ENCODE measurements around the gene LYSMD3. TPM values are rescaled to one million over a fixed set of nuclear protein-coding genes. Genes with fewer than 3 reads are reported as not detected.

LYSMD3 gene
- total and polyA plus RNA-seq, 3 experiments from 2014 or later, result 13.0 to 17.0 (median 17.0) TPM

GRCh38 chr5:90488791-90489190, 40.6 kb downstream of the LYSMD3 start:
- Histone ChIP-seq H3K27me3 (ENCODE audit: insufficient read depth, low read length, poor library complexity, severe bottlenecking) (no peaks in the 10 kb centered on the region), H3K9me3 (ENCODE audit: low read length) (no peaks in the 10 kb centered on the region), H3K36me3 (ENCODE audit: insufficient read depth, low read length) (no peaks in the 10 kb centered on the region), H3K27ac (ENCODE audit: low read depth, low read length) (no peak overlapping the region), H3K4me1 (ENCODE audit: insufficient read depth, low read length) (no peaks in the 10 kb centered on the region), H3K4me3 (ENCODE audit: low read length) (no peak overlapping the region)
- Mint-ChIP-seq H3K27me3 (no peaks in the 10 kb centered on the region), H3K4me3 (no peak overlapping the region), H3K27ac (no peak overlapping the region), H3K36me3 (no peaks in the 10 kb centered on the region), H3K9me3 (no peaks in the 10 kb centered on the region), H3K4me1 (no peaks in the 10 kb centered on the region)
- DNase-seq, result no peak
- ChIA-PET POLR2A (no interaction called here), CTCF (interaction anchor here (1.2 kb wide), 1 partner anchor 9 kb away, joined by 4 read pairs; no protein-coding TSS in a partner anchor)

- Histone ChIP-seq H3K27me3 (ENCODE audit: insufficient read depth, low read length, poor library complexity, severe bottlenecking) (no peaks in the 10 kb centered on the region), H3K36me3 (ENCODE audit: insufficient read depth, low read length) (no peaks in the 10 kb centered on the region), H3K4me1 (ENCODE audit: insufficient read depth, low read length) (no peaks in the 10 kb centered on the region), H3K9me3 (ENCODE audit: low read length) (no peaks in the 10 kb centered on the region), H3K27ac (ENCODE audit: low read depth, low read length) (no peak overlapping the region), H3K4me3 (ENCODE audit: low read length) (no peak overlapping the region)
- Mint-ChIP-seq H3K27me3 (no peaks in the 10 kb centered on the region), H3K36me3 (no peaks in the 10 kb centered on the region), H3K4me1 (no peaks in the 10 kb centered on the region), H3K9me3 (no peaks in the 10 kb centered on the region), H3K27ac (no peak overlapping the region), H3K4me3 (no peak overlapping the region)
- ChIA-PET CTCF (interaction anchor here (1.1 to 1.3 kb wide), 2 partner anchors 10 to 45 kb away, joined by 4 to 6 read pairs; partner anchors contain the start of genes LYSMD3, MBLAC2 and POLR3G), POLR2A (no interaction called here)
- DNase-seq, result no peak
Measured at GRCh38 chr5:90484540-90484939, 44.8 kb downstream of the LYSMD3 start.

GRCh38 chr5:90483206-90483605, 46.2 kb downstream of the LYSMD3 start:
- H3K36me3 ChIP-seq (ENCODE audit: insufficient read depth, low read length), result no peaks in the 10 kb centered on the region
- H3K27ac ChIP-seq (ENCODE audit: low read depth, low read length), result no peak overlapping the region
- H3K9me3 ChIP-seq (ENCODE audit: low read length), result no peaks in the 10 kb centered on the region
- no peaks in the 10 kb centered on the region for H3K4me1 Mint-ChIP-seq
- no peak overlapping the region for H3K4me3 Mint-ChIP-seq
- no peak overlapping the region for H3K27ac Mint-ChIP-seq
- DNase-seq, result no peak
- no peaks in the 10 kb centered on the region for H3K36me3 Mint-ChIP-seq
- H3K4me1 ChIP-seq (ENCODE audit: insufficient read depth, low read length), result no peaks in the 10 kb centered on the region
- H3K4me3 ChIP-seq (ENCODE audit: low read length), result no peak overlapping the region
- no peaks in the 10 kb centered on the region for H3K9me3 Mint-ChIP-seq
- no peaks in the 10 kb centered on the region for H3K27me3 ChIP-seq (ENCODE audit: insufficient read depth, low read length, poor library complexity, severe bottlenecking)
- CTCF ChIA-PET, result no interaction called here
- POLR2A ChIA-PET, result no interaction called here
- H3K27me3 Mint-ChIP-seq, result no peaks in the 10 kb centered on the region

- CTCF ChIA-PET, result no interaction called here
- no peaks in the 10 kb centered on the region for H3K36me3 ChIP-seq (ENCODE audit: insufficient read depth, low read length)
- H3K27me3 Mint-ChIP-seq, result no peaks in the 10 kb centered on the region
Measured at GRCh38 chr5:90480699-90481098, 48.7 kb downstream of the LYSMD3 start.

GRCh38 chr5:90479611-90480385, 49.6 kb downstream of the LYSMD3 start:
- Mint-ChIP-seq H3K27me3 (no peaks in the 10 kb centered on the region), H3K9me3 (no peaks in the 10 kb centered on the region), H3K36me3 (peaks cover 0 to under 1% (median 0%) of the 10 kb centered on the region in 3 donors), H3K4me1 (peaks cover 4 to 8% (median 8%) of the 10 kb centered on the region in 3 donors), H3K27ac (no peak overlapping the region), H3K4me3 (no peak overlapping the region)
- POLR2A ChIA-PET, result no interaction called here
- H3K27ac ChIP-seq (ENCODE audit: low read depth, low read length), result no peak overlapping the region
- H3K36me3 ChIP-seq (ENCODE audit: insufficient read depth, low read length), result no peaks in the 10 kb centered on the region
- H3K9me3 ChIP-seq (ENCODE audit: low read length), result no peaks in the 10 kb centered on the region
- H3K4me1 ChIP-seq (ENCODE audit: insufficient read depth, low read length), result peaks cover 4% of the 10 kb centered on the region
- CTCF ChIA-PET, result no interaction called here
- no peaks in the 10 kb centered on the region for H3K27me3 ChIP-seq (ENCODE audit: insufficient read depth, low read length, poor library complexity, severe bottlenecking)
- no peak for DNase-seq
- H3K4me3 ChIP-seq (ENCODE audit: low read length), result no peak overlapping the region

More at GRCh38 chr5:90480699-90481098, 48.7 kb downstream of the LYSMD3 start:
- POLR2A ChIA-PET, result no interaction called here
- no peaks in the 10 kb centered on the region for H3K9me3 ChIP-seq (ENCODE audit: low read length)
- no peaks in the 10 kb centered on the region for H3K27me3 ChIP-seq (ENCODE audit: insufficient read depth, low read length, poor library complexity, severe bottlenecking)
- H3K4me3 ChIP-seq (ENCODE audit: low read length), result no peak overlapping the region
- DNase-seq, result no peak
- Mint-ChIP-seq H3K9me3 (no peaks in the 10 kb centered on the region), H3K36me3 (no peaks in the 10 kb centered on the region), H3K4me1 (no peaks in the 10 kb centered on the region), H3K4me3 (no peak overlapping the region), H3K27ac (no peak overlapping the region)
- no peak overlapping the region for H3K27ac ChIP-seq (ENCODE audit: low read depth, low read length)
- H3K4me1 ChIP-seq (ENCODE audit: insufficient read depth, low read length), result no peaks in the 10 kb centered on the region

GRCh38 chr5:90477621-90478215, 51.7 kb downstream of the LYSMD3 start:
- Histone ChIP-seq H3K36me3 (ENCODE audit: insufficient read depth, low read length) (no peaks in the 10 kb centered on the region), H3K4me3 (ENCODE audit: low read length) (no peak overlapping the region), H3K27me3 (ENCODE audit: insufficient read depth, low read length, poor library complexity, severe bottlenecking) (no peaks in the 10 kb centered on the region), H3K4me1 (ENCODE audit: insufficient read depth, low read length) (peaks cover 12% of the 10 kb centered on the region), H3K9me3 (ENCODE audit: low read length) (no peaks in the 10 kb centered on the region), H3K27ac (ENCODE audit: low read depth, low read length) (no peak overlapping the region)
- DNase-seq, result no peak
- Mint-ChIP-seq H3K27ac (no peak overlapping the region), H3K4me3 (no peak overlapping the region), H3K27me3 (no peaks in the 10 kb centered on the region), H3K4me1 (peaks cover 14 to 21% (median 19%) of the 10 kb centered on the region in 3 donors), H3K36me3 (peaks cover 0 to 15% (median 0%) of the 10 kb centered on the region in 3 donors), H3K9me3 (no peaks in the 10 kb centered on the region)
- POLR2A ChIA-PET, result no interaction called here
- CTCF ChIA-PET, result interaction anchor here (1.7 kb wide), 1 partner anchor 53 kb away, joined by 5 read pairs; no protein-coding TSS in a partner anchor

GRCh38 chr5:90477073-90477472, 52.3 kb downstream of the LYSMD3 start:
- Histone ChIP-seq H3K27ac (ENCODE audit: low read depth, low read length) (no peak overlapping the region), H3K9me3 (ENCODE audit: low read length) (no peaks in the 10 kb centered on the region), H3K4me3 (ENCODE audit: low read length) (no peak overlapping the region), H3K36me3 (ENCODE audit: insufficient read depth, low read length) (no peaks in the 10 kb centered on the region), H3K4me1 (ENCODE audit: insufficient read depth, low read length) (peaks cover 15% of the 10 kb centered on the region), H3K27me3 (ENCODE audit: insufficient read depth, low read length, poor library complexity, severe bottlenecking) (no peaks in the 10 kb centered on the region)
- Mint-ChIP-seq H3K9me3 (no peaks in the 10 kb centered on the region), H3K4me3 (no peak overlapping the region), H3K27ac (peak overlapping the region in 1 of 8 donors; percentile 39), H3K36me3 (peaks cover 0 to 15% (median 0%) of the 10 kb centered on the region in 3 donors), H3K27me3 (no peaks in the 10 kb centered on the region), H3K4me1 (peaks cover 17 to 27% (median 26%) of the 10 kb centered on the region in 3 donors)
- DNase-seq, result no peak
- CTCF ChIA-PET, result interaction anchor here (1.7 kb wide), 1 partner anchor 53 kb away, joined by 5 read pairs; no protein-coding TSS in a partner anchor
- POLR2A ChIA-PET, result no interaction called here

GRCh38 chr5:90476391-90476790, 53.0 kb downstream of the LYSMD3 start:
- H3K27ac ChIP-seq (ENCODE audit: low read depth, low read length), result no peak overlapping the region
- CTCF ChIA-PET, result interaction anchor here (1.7 kb wide), 1 partner anchor 54 kb away, joined by 5 read pairs; no protein-coding TSS in a partner anchor
- peaks cover 21 to 33% (median 33%) of the 10 kb centered on the region in 3 donors for H3K4me1 Mint-ChIP-seq
- no peaks in the 10 kb centered on the region for H3K27me3 Mint-ChIP-seq
- H3K9me3 ChIP-seq (ENCODE audit: low read length), result no peaks in the 10 kb centered on the region
- no peak overlapping the region for H3K4me3 Mint-ChIP-seq
- no peaks in the 10 kb centered on the region for H3K27me3 ChIP-seq (ENCODE audit: insufficient read depth, low read length, poor library complexity, severe bottlenecking)
- no peak overlapping the region for H3K27ac Mint-ChIP-seq
- peaks cover 0 to 15% (median 0%) of the 10 kb centered on the region in 3 donors for H3K36me3 Mint-ChIP-seq
- H3K9me3 Mint-ChIP-seq, result no peaks in the 10 kb centered on the region
- POLR2A ChIA-PET, result interaction anchor here (1.0 kb wide), 1 partner anchor 10 kb away, joined by 3 read pairs; no protein-coding TSS in a partner anchor
- H3K4me3 ChIP-seq (ENCODE audit: low read length), result no peak overlapping the region
- no peak for DNase-seq
- no peaks in the 10 kb centered on the region for H3K36me3 ChIP-seq (ENCODE audit: insufficient read depth, low read length)
- peaks cover 15% of the 10 kb centered on the region for H3K4me1 ChIP-seq (ENCODE audit: insufficient read depth, low read length)
